Hepatocyte (in vitro differentiated cells): ENCODE measurements around the gene SGCA.

Experiments
- EZH2 ChIP-seq: fragments of 200-600 bp; sonication (generic); IDR thresholded peaks from 2 replicates; pipeline ENCODE4 v1.6.1; 2016; ENCODE audit warnings: antibody characterized with exemption, mild to moderate bottlenecking, borderline replicate concordance
- EZH2phosphoT487 ChIP-seq: fragments of 200-600 bp; sonication (generic); IDR thresholded peaks from one replicate; pipeline ENCODE4 v1.6.1; 2018; ENCODE audit warnings: antibody characterized with exemption, mild to moderate bottlenecking, low read depth, moderate library complexity; ENCODE audit not compliant: unreplicated experiment, severe bottlenecking
- TF ChIP-seq, protein P1 (sequence below): fragments of 200-600 bp; sonication (generic); IDR thresholded peaks from 2 replicates; pipeline ENCODE4 v1.5.1; 2016; ENCODE audit warnings: antibody characterized with exemption, mild to moderate bottlenecking; ENCODE audit not compliant: poor library complexity

DNA sequence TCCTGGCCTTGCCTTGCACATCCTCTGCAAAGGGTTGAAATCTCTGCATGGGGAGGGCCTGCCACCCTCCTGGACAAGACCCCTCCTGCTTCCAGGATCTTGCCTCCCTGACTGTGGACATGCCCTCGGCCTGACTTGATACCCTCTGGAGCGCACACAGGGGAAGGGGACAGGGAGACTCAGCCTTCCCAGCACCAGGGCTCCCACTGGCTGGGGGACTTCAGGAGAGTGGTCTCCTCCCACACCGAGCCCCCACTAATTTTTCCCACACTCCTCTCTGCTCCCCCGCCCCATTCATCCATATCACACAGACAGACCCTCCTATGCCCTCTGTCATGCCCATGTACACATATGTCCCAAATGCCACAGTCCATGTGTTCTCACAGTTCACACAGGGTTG lies 14.3 kb downstream of the SGCA start:
- TF ChIP-seq EZH2phosphoT487 (no peak), EZH2 (no peak)
- TF ChIP-seq, protein P1, sequence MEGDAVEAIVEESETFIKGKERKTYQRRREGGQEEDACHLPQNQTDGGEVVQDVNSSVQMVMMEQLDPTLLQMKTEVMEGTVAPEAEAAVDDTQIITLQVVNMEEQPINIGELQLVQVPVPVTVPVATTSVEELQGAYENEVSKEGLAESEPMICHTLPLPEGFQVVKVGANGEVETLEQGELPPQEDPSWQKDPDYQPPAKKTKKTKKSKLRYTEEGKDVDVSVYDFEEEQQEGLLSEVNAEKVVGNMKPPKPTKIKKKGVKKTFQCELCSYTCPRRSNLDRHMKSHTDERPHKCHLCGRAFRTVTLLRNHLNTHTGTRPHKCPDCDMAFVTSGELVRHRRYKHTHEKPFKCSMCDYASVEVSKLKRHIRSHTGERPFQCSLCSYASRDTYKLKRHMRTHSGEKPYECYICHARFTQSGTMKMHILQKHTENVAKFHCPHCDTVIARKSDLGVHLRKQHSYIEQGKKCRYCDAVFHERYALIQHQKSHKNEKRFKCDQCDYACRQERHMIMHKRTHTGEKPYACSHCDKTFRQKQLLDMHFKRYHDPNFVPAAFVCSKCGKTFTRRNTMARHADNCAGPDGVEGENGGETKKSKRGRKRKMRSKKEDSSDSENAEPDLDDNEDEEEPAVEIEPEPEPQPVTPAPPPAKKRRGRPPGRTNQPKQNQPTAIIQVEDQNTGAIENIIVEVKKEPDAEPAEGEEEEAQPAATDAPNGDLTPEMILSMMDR = no peak
